Measurements from ENCODE around the gene CRYBG2. TPM values are rescaled to one million over a fixed set of nuclear protein-coding genes. Genes with fewer than 3 reads are reported as not detected.

The CRYBG2 gene
- total RNA-seq, 4 donors from 2014 or later, result 42.0 to 51.9 (median 51.8) TPM; not detected in 1

GRCh38 chr1:26346274-26347033, 7.5 kb downstream of the CRYBG2 start:
- no peaks in the 10 kb centered on the region for H3K36me3 ChIP-seq
- H3K27me3 ChIP-seq, result no peaks in the 10 kb centered on the region

GRCh38 chr1:26345718-26346117, 8.2 kb downstream of the CRYBG2 start:
- H3K4me1 ChIP-seq, result no peaks in the 10 kb centered on the region
- H3K4me3 ChIP-seq, result no peak overlapping the region
- no peaks in the 10 kb centered on the region for H3K36me3 ChIP-seq
- H3K27ac ChIP-seq, result no peak overlapping the region
- no peaks in the 10 kb centered on the region for H3K27me3 ChIP-seq
- H3K9me3 ChIP-seq, result no peaks in the 10 kb centered on the region
- DNase-seq, result no peak
- TF ChIP-seq CTCF (IDR thresholded peaks at IDR 0.05) (no peak), POLR2A (IDR thresholded peaks at IDR 0.05) (no peak)

More at GRCh38 chr1:26346274-26347033, 7.5 kb downstream of the CRYBG2 start:
- peaks cover 0 to 4% (median 0%) of the 10 kb centered on the region in 4 donors for H3K4me1 ChIP-seq
- H3K27ac ChIP-seq, result no peak overlapping the region
- TF ChIP-seq CTCF (IDR thresholded peaks at IDR 0.05) (no peak), POLR2A (IDR thresholded peaks at IDR 0.05) (no peak)
- H3K9me3 ChIP-seq, result no peaks in the 10 kb centered on the region
- no peak for DNase-seq
- no peak overlapping the region for H3K4me3 ChIP-seq

- DNase-seq, result no peak
- Histone ChIP-seq H3K4me1 (no peaks in the 10 kb centered on the region), H3K36me3 (no peaks in the 10 kb centered on the region), H3K27me3 (no peaks in the 10 kb centered on the region), H3K27ac (no peak overlapping the region), H3K4me3 (no peak overlapping the region), H3K9me3 (no peaks in the 10 kb centered on the region)
- TF ChIP-seq CTCF (IDR thresholded peaks at IDR 0.05) (no peak), POLR2A (IDR thresholded peaks at IDR 0.05) (no peak)
These were observed 9.6 kb downstream of the CRYBG2 start for GRCh38 chr1:26344147-26344920.

GRCh38 chr1:26340047-26340481, 13.9 kb downstream of the CRYBG2 start:
- Histone ChIP-seq H3K36me3 (no peaks in the 10 kb centered on the region), H3K4me1 (peaks cover 0 to 17% (median 3%) of the 10 kb centered on the region in 4 donors), H3K9me3 (no peaks in the 10 kb centered on the region), H3K27me3 (no peaks in the 10 kb centered on the region), H3K27ac (no peak overlapping the region), H3K4me3 (no peak overlapping the region)
- DNase-seq, result no peak
- TF ChIP-seq POLR2A (IDR thresholded peaks at IDR 0.05), result no peak
- no peak for TF ChIP-seq CTCF (IDR thresholded peaks at IDR 0.05)

GRCh38 chr1:26338670-26339069, 15.3 kb downstream of the CRYBG2 start:
- Histone ChIP-seq H3K9me3 (no peaks in the 10 kb centered on the region), H3K36me3 (no peaks in the 10 kb centered on the region), H3K4me1 (peaks cover 0 to 17% (median 3%) of the 10 kb centered on the region in 4 donors), H3K4me3 (no peak overlapping the region), H3K27me3 (no peaks in the 10 kb centered on the region), H3K27ac (no peak overlapping the region)
- DNase-seq, result no peak
- TF ChIP-seq CTCF (IDR thresholded peaks at IDR 0.05), result no peak
- TF ChIP-seq POLR2A (IDR thresholded peaks at IDR 0.05), result no peak

Measured in Peyer's patch (tissue), 4 donors.